Skin epidermis (tissue), 12 donors: ENCODE measurements around the gene GAREM2.
"Not testable (repeated sequence)": the region's sequence is repeated elsewhere in the genome, so short reads cannot be mapped to it uniquely, and the experiment has no call there.

Source experiments
- H3K27ac ChIP-seq, 21 experiments: fragments of 200-600 bp; sonication (generic) in 11 of 21; one replicate each; pipeline ENCODE4 v1.5.0; 2020; ENCODE audit warnings: mild to moderate bottlenecking in 3 of 21, inconsistent platforms in 2 of 21, moderate library complexity in 2 of 21
- H3K4me3 ChIP-seq, 7 experiments: fragments of 200-600 bp; sonication (generic) in 2 of 7; one replicate each; pipeline ENCODE4 v1.5.0; 2020; ENCODE audit warnings: inconsistent platforms in 2 of 7, mild to moderate bottlenecking in 2 of 7, moderate library complexity in 1 of 7

GAREM2 gene

GRCh38 chr2:26172871-26173775 is at the start of gene GAREM2:
TSS of gene GAREM2 (plus strand) at chr2:26173088. CDS start at chr2:26173221, 133 bp downstream.
- no peak within 1 kb of the TSS for H3K27ac ChIP-seq

DNA sequence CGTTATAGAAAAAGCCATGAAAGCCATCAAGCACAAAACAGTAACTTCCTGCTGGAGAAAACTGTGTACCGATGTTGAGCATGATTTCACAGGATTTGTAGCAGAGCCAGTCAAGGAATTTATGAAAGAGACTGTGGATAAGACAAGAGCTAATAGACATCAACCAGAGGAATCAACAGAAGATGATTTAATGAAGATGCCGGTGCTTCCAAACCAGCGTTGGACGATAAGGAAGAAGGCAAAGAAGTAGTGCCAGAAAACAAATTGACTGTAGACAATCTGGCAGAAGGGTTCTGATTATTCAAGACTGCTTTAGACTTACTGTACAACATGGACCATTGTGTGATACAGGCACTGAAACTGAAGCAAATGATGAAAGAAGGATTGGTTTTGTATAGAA is 49.5 kb upstream of the GAREM2 start:
- Histone ChIP-seq H3K27ac (peak overlapping the region in 1 of 21 experiments; percentile 3), H3K4me3 (no peak overlapping the region)

More at GRCh38 chr2:26172871-26173775, at the start of gene GAREM2:
- peak within 1 kb of the TSS; percentile 22 to 48 (median 33) for H3K4me3 ChIP-seq

DNA sequence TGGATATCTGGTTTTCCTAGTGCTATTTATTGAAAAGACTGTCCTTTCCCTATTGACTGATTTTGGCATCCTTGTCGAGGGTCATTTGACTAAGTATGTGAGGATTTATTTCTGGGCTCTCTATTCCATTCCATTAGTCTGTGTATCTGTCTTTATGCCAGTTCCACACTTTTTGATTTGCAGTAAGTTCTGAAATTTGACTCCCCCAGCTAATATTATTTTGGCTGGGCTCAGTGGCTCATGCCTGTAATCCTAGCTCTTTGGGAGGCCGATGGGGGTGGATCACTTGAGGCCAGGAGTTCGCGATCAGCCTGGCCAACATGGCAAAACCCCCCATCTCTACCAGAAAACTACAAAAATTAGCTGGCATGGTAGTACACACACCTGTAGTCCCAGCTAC is 46.8 kb upstream of the GAREM2 start:
- Histone ChIP-seq H3K4me3 (no peak overlapping the region), H3K27ac (no peak overlapping the region)

DNA sequence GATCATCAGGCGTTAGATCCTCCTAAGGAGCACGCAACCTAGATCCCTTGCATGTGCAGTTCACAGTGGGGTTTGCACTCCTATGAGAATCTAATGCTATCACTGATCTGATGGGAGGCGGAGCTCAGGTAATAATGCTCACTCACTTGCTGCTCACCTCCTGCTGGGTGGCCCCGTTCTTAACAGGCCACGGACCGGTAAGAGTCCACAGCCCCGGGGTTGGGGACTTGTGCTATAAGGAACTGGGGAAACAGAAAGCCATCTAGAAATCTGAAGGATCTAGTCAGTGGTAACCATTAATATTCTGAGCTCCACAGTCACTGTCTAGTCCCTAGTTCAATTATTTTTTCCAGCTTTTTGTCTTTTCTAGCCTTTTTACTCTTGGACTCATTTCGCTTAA is 44.7 kb upstream of the GAREM2 start:
- Histone ChIP-seq H3K4me3 (no peak overlapping the region), H3K27ac (no peak overlapping the region)

DNA sequence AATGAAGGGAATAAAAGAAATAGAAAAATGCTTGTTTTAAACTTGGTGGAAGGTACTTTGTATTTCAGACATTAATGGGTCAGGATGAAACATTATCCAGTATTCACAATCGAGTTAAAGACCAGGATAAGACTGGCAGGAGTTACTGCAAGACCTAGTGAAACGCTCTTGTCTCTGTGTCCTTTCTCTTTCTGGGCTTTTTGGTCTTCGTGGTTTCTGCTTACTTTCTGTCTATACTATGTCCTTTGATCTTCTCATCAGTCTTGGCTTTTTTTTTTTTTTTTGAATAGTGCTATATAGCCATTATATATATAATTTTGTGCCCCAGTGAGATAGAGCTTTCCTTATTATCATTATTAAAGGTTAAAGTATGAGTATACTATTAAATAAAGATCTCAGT is 42.1 kb upstream of the GAREM2 start:
- no peak overlapping the region for H3K4me3 ChIP-seq

GRCh38 chr2:26136451-26136850 is 36.4 kb upstream of the GAREM2 start:
- H3K4me3 ChIP-seq = no peak overlapping the region
- H3K27ac ChIP-seq = no peak overlapping the region

More for the DNA sequence above, 42.1 kb upstream of the GAREM2 start:
- H3K27ac ChIP-seq = no peak overlapping the region

- H3K4me3 ChIP-seq = no peak overlapping the region
- no peak overlapping the region for H3K27ac ChIP-seq
Observed at GRCh38 chr2:26139269-26140183, 33.4 kb upstream of the GAREM2 start.

DNA sequence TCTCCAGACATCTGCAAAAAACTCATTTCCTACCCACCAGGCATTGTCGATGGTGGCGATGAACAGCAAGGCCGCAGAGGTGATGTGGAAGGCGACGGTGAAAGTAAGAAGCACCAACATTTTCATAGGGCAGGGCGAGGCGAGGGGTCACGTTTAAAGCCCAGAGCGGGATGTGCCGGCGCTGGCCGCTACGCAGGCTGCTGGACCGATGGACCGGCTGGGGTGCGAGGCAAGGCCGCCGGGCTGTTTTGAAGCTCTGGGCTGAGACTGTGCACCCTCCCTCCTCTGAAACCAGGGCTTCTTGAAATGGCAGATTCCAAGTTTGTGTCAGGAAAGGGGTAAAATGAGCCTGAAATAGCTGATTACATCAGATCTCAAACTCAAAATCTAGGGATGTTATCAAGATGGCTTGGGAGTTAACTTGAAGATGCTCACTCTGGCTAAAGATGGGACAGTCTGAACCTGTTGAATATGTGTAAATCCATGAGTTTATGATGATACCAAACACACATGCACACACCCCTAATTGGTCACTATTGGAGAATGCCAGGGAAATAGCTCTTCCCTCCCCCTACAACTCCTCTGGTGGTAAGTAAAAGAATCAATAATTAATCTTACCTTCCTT is 31.6 kb upstream of the GAREM2 start:
- Histone ChIP-seq H3K4me3 (no peak overlapping the region), H3K27ac (no peak overlapping the region)

DNA sequence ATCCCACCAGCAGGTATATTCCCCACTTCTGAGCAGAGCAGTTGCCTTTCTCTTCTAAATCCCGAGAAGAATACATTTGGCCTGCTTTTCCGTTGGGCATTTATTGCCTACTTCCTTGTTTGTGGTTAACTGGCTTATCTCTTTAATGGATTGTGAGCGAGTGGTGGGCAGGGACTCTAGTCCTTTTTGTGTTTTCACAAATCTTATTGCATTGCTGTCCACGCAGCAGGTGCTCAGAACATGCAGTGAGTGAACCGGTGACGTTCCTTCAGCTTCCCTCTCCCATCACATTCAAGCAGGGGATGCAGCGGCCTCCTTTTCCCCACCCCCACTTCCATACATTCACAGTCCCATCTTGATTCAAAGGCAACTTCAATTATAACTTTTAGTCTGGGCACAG is 28.9 kb upstream of the GAREM2 start:
- H3K4me3 ChIP-seq = no peak overlapping the region
- H3K27ac ChIP-seq = no peak overlapping the region

DNA sequence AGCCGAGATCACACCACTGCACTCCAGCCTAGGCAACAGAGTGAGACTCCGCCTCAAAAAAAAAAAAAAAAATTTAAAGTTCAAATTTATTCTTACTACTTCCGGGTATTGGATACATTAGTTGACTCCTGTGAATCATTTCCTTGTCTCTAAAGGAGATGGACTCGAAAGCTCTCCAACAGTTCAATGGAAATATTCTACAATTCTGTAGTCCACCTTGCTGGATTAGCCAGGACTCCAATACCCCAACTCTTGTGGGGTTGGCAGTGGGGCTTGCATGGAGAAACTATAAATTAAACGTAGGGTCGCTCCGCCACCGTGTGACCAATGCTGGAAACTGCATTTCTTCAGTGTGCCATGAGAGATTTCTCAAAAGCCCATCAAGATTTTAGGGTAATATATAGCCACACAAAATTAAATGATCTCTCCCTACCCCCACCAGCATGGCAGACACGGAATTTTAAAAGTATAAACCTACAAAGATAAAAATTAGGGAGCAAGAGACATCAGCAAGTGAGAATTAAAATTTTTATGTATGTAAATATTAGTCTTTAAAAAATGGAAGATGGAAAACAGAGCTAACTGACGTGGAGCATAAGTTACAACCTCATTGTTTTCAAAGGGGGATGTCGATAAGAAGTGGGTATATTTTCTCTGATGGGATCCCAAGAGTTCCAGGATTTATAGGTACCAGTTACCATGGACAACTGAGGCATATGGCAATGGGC is 27.8 kb upstream of the GAREM2 start:
- H3K4me3 ChIP-seq = no peak overlapping the region
- H3K27ac ChIP-seq = no peak overlapping the region

DNA sequence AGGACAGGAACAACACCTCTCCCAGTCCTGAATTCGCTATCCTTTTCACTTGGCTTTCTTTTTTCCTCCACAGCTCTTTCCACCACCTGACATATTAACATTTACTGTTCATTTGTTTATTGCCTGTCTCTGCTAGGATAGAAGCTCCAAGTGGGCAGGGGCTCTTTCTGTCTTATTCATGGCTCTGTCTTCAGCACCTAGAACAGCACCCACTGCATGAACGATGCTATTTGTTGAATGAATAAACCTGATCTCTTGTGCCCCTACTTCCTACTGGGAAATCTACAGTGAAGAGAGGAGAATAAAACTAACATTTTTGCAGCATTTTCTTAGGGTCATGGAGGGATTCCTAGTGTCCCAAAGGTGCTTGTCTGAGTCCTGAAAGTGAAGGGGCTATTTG is 24.4 kb upstream of the GAREM2 start:
- Histone ChIP-seq H3K27ac (no peak overlapping the region), H3K4me3 (no peak overlapping the region)

- H3K4me3 ChIP-seq = no peak overlapping the region
Observed at GRCh38 chr2:26150243-26150642, 22.6 kb upstream of the GAREM2 start.

GRCh38 chr2:26157580-26157979 is 15.3 kb upstream of the GAREM2 start:
- no peak overlapping the region for H3K27ac ChIP-seq
- H3K4me3 ChIP-seq = no peak overlapping the region

More at GRCh38 chr2:26150243-26150642, 22.6 kb upstream of the GAREM2 start:
- H3K27ac ChIP-seq = no peak overlapping the region

- Histone ChIP-seq H3K27ac (no peak overlapping the region), H3K4me3 (no peak overlapping the region)
Observed at GRCh38 chr2:26161926-26162325, 11.0 kb upstream of the GAREM2 start.

DNA sequence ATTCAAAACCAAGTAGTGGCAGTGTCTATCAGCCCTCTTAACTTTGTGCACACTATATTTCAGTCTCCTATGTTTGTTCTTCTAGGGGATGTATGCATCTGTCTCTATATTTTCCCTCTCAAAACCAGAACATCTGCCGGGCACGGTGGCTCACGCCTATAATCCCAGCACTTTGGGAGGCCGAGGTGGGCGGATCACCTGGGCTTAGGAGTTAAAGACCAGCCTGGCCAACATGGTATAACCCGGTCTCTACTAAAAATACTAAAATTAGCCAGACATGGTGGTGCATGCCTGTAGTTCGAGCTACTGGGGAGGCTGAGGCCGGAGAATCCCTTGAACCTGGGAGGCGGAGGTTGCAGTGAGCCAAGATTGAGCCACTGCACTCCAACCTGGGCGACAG is 9.9 kb upstream of the GAREM2 start:
- no peak overlapping the region for H3K27ac ChIP-seq
- no peak overlapping the region for H3K4me3 ChIP-seq

DNA sequence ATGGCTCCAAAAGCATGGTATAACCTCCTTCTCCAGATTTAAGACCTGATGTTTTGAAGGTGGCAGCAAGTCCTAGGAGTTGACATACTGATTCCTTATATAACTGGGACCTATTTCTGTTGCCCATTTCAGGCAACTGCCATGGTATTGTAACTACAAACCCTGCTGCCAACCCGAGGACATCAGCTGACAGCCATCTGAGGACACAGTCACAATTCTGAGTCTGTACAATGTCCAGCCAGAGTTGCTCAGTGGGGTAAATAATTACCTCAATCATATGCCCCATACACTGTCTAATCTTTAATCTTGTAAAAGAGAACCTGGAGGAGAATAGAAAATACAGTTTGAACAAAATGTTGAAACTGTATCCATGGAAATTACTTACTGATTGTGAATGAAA is 8.7 kb upstream of the GAREM2 start:
- Histone ChIP-seq H3K4me3 (no peak overlapping the region), H3K27ac (no peak overlapping the region)

- Histone ChIP-seq H3K27ac (no peak overlapping the region), H3K4me3 (no peak overlapping the region)
Observed at GRCh38 chr2:26164641-26165211, 8.2 kb upstream of the GAREM2 start.

- no peak overlapping the region for H3K4me3 ChIP-seq
- H3K27ac ChIP-seq = no peak overlapping the region
Observed at GRCh38 chr2:26165403-26165802, 7.5 kb upstream of the GAREM2 start.

DNA sequence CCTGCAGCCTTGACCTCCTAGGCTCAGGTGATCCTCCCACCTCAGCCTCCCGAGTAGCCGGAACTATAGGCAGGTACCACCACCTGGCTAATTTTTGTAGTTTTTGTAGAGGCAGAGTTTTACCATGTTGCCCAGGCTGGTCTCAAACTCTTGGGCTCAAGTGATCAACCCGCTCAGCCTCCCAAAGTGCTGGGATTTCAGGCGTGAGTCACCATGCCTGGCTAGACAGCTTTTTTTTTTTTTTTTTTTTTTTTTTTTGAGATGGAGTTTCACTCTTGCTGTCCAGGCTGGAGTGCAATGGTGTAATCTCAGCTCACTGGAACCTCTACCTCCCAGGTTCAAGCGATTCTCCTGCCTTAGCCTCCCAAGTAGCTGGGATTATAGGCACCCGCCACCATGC is 6.3 kb upstream of the GAREM2 start:
- H3K4me3 ChIP-seq, H3K27ac ChIP-seq: not testable (repeated sequence)
